Measurements from ENCODE around the gene SND1.

- TF ChIP-seq, protein P1, sequence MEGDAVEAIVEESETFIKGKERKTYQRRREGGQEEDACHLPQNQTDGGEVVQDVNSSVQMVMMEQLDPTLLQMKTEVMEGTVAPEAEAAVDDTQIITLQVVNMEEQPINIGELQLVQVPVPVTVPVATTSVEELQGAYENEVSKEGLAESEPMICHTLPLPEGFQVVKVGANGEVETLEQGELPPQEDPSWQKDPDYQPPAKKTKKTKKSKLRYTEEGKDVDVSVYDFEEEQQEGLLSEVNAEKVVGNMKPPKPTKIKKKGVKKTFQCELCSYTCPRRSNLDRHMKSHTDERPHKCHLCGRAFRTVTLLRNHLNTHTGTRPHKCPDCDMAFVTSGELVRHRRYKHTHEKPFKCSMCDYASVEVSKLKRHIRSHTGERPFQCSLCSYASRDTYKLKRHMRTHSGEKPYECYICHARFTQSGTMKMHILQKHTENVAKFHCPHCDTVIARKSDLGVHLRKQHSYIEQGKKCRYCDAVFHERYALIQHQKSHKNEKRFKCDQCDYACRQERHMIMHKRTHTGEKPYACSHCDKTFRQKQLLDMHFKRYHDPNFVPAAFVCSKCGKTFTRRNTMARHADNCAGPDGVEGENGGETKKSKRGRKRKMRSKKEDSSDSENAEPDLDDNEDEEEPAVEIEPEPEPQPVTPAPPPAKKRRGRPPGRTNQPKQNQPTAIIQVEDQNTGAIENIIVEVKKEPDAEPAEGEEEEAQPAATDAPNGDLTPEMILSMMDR (conservative IDR thresholded peaks at IDR 0.05 in 1 of 2, IDR thresholded peaks at IDR 0.05 in 1 of 2; ENCODE audit: low read depth in 1 of 2, low read length in 2 of 2), result no peak
- TF ChIP-seq EZH2 (IDR thresholded peaks at IDR 0.05; ENCODE audit: low read length, missing control alignments), result no peak
Measured at GRCh38 chr7:127625331-127625730, 26.7 kb upstream of the SND1 start.
